Nephron (organoid): ENCODE measurements around the gene DMWD.

Experiments used
- H3K27ac Mint-ChIP-seq, 3 experiments: 2 replicates each; pipeline ENCODE4 v1.8.0; 2020; ENCODE audit warnings: mixed read lengths in 3 of 3, mild to moderate bottlenecking in 2 of 3, moderate library complexity in 1 of 3
- H3K27me3 Mint-ChIP-seq: 2 replicates; pipeline ENCODE4 v1.8.0; 2021; ENCODE audit warnings: low read depth, mild to moderate bottlenecking, moderate library complexity, mixed read lengths
- H3K36me3 Mint-ChIP-seq: 2 replicates; pipeline ENCODE4 v1.8.0; 2020; ENCODE audit warnings: low read depth, mixed read lengths
- H3K4me1 Mint-ChIP-seq: 2 replicates; pipeline ENCODE4 v1.8.0; 2020; ENCODE audit warnings: mixed read lengths
- H3K4me3 Mint-ChIP-seq, 3 experiments: 2 replicates each; pipeline ENCODE4 v1.8.0; 2020; ENCODE audit warnings: mild to moderate bottlenecking in 3 of 3, mixed read lengths in 3 of 3, moderate library complexity in 2 of 3
- H3K9me3 Mint-ChIP-seq: 2 replicates; pipeline ENCODE4 v1.8.0; 2020; ENCODE audit warnings: mixed read lengths
- TF ChIP-seq, protein P1 (sequence below), 3 experiments: fragments of 200-600 bp; sonication (generic); IDR thresholded peaks; one replicate each; pipeline ENCODE4 v1.5.0; 2021; ENCODE audit warnings: antibody characterized with exemption in 3 of 3; ENCODE audit not compliant: unreplicated experiment in 3 of 3

Gene DMWD

GRCh38 chr19:45827459-45828093 lies 34.9 kb upstream of the DMWD start:
- Mint-ChIP-seq H3K27ac (no peak overlapping the region), H3K27me3 (no peaks in the 10 kb centered on the region), H3K36me3 (peaks cover 56% of the 10 kb centered on the region), H3K4me1 (peaks cover 5% of the 10 kb centered on the region), H3K4me3 (no peak overlapping the region), H3K9me3 (no peaks in the 10 kb centered on the region)
- TF ChIP-seq, protein P1, sequence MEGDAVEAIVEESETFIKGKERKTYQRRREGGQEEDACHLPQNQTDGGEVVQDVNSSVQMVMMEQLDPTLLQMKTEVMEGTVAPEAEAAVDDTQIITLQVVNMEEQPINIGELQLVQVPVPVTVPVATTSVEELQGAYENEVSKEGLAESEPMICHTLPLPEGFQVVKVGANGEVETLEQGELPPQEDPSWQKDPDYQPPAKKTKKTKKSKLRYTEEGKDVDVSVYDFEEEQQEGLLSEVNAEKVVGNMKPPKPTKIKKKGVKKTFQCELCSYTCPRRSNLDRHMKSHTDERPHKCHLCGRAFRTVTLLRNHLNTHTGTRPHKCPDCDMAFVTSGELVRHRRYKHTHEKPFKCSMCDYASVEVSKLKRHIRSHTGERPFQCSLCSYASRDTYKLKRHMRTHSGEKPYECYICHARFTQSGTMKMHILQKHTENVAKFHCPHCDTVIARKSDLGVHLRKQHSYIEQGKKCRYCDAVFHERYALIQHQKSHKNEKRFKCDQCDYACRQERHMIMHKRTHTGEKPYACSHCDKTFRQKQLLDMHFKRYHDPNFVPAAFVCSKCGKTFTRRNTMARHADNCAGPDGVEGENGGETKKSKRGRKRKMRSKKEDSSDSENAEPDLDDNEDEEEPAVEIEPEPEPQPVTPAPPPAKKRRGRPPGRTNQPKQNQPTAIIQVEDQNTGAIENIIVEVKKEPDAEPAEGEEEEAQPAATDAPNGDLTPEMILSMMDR (IDR thresholded peaks at IDR 0.05; ENCODE audit: unreplicated experiment in 3 of 3): no peak

DNA sequence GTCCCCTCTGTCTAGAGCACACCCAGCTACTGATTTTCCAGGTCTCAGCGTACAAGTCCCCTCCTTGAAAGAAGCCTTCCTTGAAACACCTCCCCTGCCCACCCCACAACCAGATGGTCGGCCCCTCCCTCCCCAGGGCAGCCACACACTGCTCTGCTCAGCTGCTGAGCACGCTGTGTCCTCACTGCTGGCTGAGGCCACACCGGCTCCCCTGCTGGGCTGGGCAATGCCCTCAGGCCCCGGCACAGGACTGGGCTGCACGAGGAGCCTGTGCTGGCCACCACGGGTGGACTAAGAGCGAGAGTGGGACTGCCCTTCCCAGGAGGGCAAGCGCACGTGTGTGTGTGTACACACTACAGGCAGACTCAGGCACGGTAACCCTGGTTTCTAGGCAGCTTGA lies 34.3 kb upstream of the DMWD start:
- H3K9me3 Mint-ChIP-seq: no peaks in the 10 kb centered on the region
- H3K27me3 Mint-ChIP-seq: no peaks in the 10 kb centered on the region

GRCh38 chr19:45825917-45826893 lies 33.6 kb upstream of the DMWD start:
- H3K27ac Mint-ChIP-seq: no peak overlapping the region
- TF ChIP-seq, protein P1 (IDR thresholded peaks at IDR 0.05; ENCODE audit: unreplicated experiment in 3 of 3): no peak
- H3K27me3 Mint-ChIP-seq: no peaks in the 10 kb centered on the region
- H3K9me3 Mint-ChIP-seq: no peaks in the 10 kb centered on the region
- peaks cover 48% of the 10 kb centered on the region for H3K36me3 Mint-ChIP-seq
- peaks cover 5% of the 10 kb centered on the region for H3K4me1 Mint-ChIP-seq
- no peak overlapping the region for H3K4me3 Mint-ChIP-seq

More for the DNA sequence above, 34.3 kb upstream of the DMWD start:
- Mint-ChIP-seq H3K36me3 (peaks cover 51% of the 10 kb centered on the region), H3K4me3 (no peak overlapping the region), H3K4me1 (peaks cover 5% of the 10 kb centered on the region), H3K27ac (no peak overlapping the region)
- TF ChIP-seq, protein P1 (IDR thresholded peaks at IDR 0.05; ENCODE audit: unreplicated experiment in 3 of 3): no peak

- Mint-ChIP-seq H3K9me3 (no peaks in the 10 kb centered on the region), H3K4me1 (peaks cover 5% of the 10 kb centered on the region), H3K27ac (no peak overlapping the region), H3K36me3 (peaks cover 46% of the 10 kb centered on the region), H3K4me3 (no peak overlapping the region), H3K27me3 (no peaks in the 10 kb centered on the region)
- TF ChIP-seq, protein P1 (IDR thresholded peaks at IDR 0.05; ENCODE audit: unreplicated experiment in 3 of 3): no peak
Measured at GRCh38 chr19:45825263-45825605, 32.6 kb upstream of the DMWD start.

- H3K27me3 Mint-ChIP-seq: no peaks in the 10 kb centered on the region
- peaks cover 5% of the 10 kb centered on the region for H3K4me1 Mint-ChIP-seq
- no peaks in the 10 kb centered on the region for H3K9me3 Mint-ChIP-seq
- TF ChIP-seq, protein P1 (IDR thresholded peaks at IDR 0.05; ENCODE audit: unreplicated experiment in 3 of 3): no peak
- peaks cover 43% of the 10 kb centered on the region for H3K36me3 Mint-ChIP-seq
- H3K4me3 Mint-ChIP-seq: no peak overlapping the region
- peak overlapping the region in 1 of 3 experiments; percentile 12 for H3K27ac Mint-ChIP-seq
Measured at GRCh38 chr19:45824531-45825262, 32.1 kb upstream of the DMWD start.
